RPMI7951 (cell line): Measurements from ENCODE around the gene CYTL1. TPM values are rescaled to one million over a fixed set of nuclear protein-coding genes. Genes with fewer than 3 reads are reported as not detected.

Experiments
- DNase-seq: peaks from one replicate; pipeline ENCODE4 v3.0.0-alpha.2; 2012; ENCODE audit warnings: low read depth
- total RNA-seq: library from RNA; depleted of rRNA; stranded (reverse); fragments of >200 nt; shearing (Covaris generic); gene quantifications from 2 replicates; pipeline ENCODE4 v1.2.3, GENCODE V29; 2014

Gene CYTL1
- total RNA-seq, 1 experiment from 2014 or later = 24.6 TPM

- peak; percentile 17 for DNase-seq
Measured at GRCh38 chr4:4996935-4997334, 22.3 kb downstream of the CYTL1 start.

- DNase-seq = no peak
Measured at GRCh38 chr4:4995908-4996265, 23.4 kb downstream of the CYTL1 start.

- peak; percentile 63 for DNase-seq
Measured at GRCh38 chr4:4995103-4995907, 24.0 kb downstream of the CYTL1 start.

- no peak for DNase-seq
Measured at GRCh38 chr4:4994312-4995097, 24.8 kb downstream of the CYTL1 start.

DNA sequence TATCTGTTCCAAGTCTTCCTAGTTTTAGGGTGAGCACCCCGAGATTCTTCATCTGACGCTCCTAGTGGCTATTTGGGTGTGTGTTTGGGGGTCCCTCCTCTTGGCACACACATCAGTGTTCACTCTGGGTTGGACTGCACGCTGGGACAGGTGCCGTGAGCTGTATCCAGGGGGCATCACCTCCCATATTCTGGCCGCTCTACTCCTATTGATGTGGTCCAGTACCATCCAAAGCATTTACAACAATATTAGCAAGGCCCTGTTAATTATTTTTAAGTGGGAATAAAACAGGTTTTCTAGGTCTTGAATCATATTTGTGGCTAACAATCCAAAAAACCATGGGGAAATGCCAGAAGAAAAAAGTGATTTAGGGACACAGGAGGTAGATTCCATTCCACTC, 26.4 kb downstream of the CYTL1 start:
- no peak for DNase-seq

- no peak for DNase-seq
Measured at GRCh38 chr4:4991541-4992099, 27.6 kb downstream of the CYTL1 start.

GRCh38 chr4:4990857-4991540, 28.3 kb downstream of the CYTL1 start:
- peak; percentile 99 for DNase-seq

- DNase-seq = no peak
Measured at GRCh38 chr4:4990329-4990728, 28.9 kb downstream of the CYTL1 start.

- no peak for DNase-seq
Measured at GRCh38 chr4:4989083-4989622, 30.1 kb downstream of the CYTL1 start.

- DNase-seq = no peak
Measured at GRCh38 chr4:4987656-4988055, 31.6 kb downstream of the CYTL1 start.

GRCh38 chr4:4986841-4987240, 32.4 kb downstream of the CYTL1 start:
- DNase-seq = peak; percentile 60

GRCh38 chr4:4985844-4986243, 33.4 kb downstream of the CYTL1 start:
- peak; percentile 42 for DNase-seq

DNA sequence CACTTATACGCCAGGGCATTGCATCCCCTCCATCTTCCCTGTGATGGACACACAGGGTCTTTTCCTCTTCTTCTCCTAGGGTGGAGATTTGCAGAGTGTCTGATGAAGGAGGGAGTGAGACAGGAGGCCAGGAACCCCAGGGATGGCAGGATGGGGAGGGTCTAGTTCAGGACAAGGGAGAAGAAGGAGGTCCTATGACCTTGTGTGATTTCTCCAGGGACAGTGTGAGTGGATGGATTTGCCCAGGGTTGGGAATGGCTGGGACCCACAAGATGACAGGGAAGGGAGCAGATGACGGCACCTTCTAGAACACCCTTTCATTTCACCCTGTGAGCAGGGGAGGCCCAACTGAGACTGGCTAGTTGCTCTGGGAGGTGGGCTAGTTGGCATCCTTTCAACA, 34.2 kb downstream of the CYTL1 start:
- no peak for DNase-seq

- no peak for DNase-seq
Measured at GRCh38 chr4:4984186-4984585, 35.1 kb downstream of the CYTL1 start.

DNA sequence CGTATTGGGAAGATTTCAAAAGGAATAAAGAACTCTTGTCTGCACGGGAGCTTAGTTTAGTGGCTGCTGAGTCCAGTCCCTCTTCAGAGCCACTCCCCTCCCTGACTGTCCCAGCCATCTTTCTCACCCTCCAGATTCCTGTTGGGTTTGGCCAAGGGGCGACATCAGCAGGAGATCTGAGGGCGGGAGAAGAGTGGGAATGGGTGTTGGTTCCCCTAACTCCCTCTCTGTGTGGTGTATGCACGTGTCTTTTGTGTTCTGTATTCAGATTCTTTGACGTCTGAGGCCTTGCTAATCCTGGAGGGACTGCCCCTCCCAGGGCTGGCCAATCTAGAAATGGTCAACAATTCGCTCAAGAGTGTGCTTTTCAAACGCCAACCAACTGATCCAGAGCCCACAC, 37.4 kb downstream of the CYTL1 start:
- no peak for DNase-seq

- peak; percentile 8 for DNase-seq
Measured at GRCh38 chr4:4981427-4981826, 37.8 kb downstream of the CYTL1 start.

- no peak for DNase-seq
Measured at GRCh38 chr4:4980621-4981230, 38.5 kb downstream of the CYTL1 start.

DNA sequence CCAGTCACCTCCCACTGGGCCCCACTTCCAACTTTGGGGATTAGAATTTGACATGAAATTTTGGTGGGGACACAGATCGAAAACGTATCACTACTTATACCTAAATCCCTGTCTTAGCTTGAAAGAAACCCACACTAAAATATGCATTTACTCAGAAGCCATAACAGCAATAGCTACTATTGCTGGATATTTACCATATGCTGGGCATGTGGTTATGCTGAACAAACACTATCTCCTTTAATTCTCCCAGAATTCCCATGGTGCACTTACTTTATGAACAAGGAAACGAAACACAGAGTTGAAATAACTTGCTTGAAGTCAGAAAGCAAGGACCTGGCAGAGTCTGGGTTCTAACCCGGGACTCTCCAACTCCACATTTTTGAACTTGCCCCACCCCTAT, 39.3 kb downstream of the CYTL1 start:
- no peak for DNase-seq

DNA sequence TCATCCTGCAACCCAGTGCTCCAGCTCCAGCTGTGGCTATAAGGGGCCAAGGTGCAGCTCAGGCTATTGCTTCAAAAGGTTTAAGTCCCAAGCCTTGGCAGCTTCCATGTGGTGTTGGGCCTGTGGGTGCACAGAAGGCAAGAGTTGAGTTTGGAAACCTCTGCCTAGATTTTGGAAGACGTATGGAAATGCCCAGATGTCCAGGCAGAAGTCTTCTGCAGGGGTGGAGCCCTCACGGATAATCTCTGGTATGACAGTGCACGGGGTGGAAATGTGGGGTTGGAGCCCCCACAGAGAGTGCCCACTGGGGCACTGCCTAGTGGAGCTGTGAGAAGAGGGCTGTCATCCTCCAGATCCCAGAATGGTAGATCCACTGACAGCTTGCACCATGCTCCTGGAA, 44.5 kb downstream of the CYTL1 start:
- DNase-seq = no peak

GRCh38 chr4:4971796-4972195, 47.5 kb downstream of the CYTL1 start:
- no peak for DNase-seq

GRCh38 chr4:4969298-4969697, 50.0 kb downstream of the CYTL1 start:
- DNase-seq = peak; percentile 73
